Neural cell (in vitro differentiated cells): Measurements from ENCODE around the gene TRAM2. TPM values are rescaled to one million over a fixed set of nuclear protein-coding genes. Genes with fewer than 3 reads are reported as not detected.

Experiments
- H2AFZ ChIP-seq: fragments of 200-600, 300-800 bp; sonication (generic), shearing (Covaris generic); 2 replicates; pipeline ENCODE4 v1.6.0; 2014; ENCODE audit warnings: low read depth, mild to moderate bottlenecking, antibody characterized with exemption, low read length, moderate library complexity
- H3F3A ChIP-seq: fragments of 200-600 bp; shearing (Covaris generic); 2 replicates; pipeline ENCODE4 v1.6.1; 2016; ENCODE audit warnings: mild to moderate bottlenecking, moderate library complexity, mixed read lengths, antibody characterized with exemption, low read length; ENCODE audit not compliant: insufficient read depth, poor library complexity, severe bottlenecking
- H3K27ac ChIP-seq: fragments of 200-600, 300-800 bp; sonication (generic), shearing (Covaris generic); 2 replicates; pipeline ENCODE4 v1.5.1; 2014; ENCODE audit warnings: mild to moderate bottlenecking, low read length, moderate library complexity
- H3K27me3 ChIP-seq: fragments of 300-800, 200-600 bp; sonication (generic), shearing (Covaris generic); 2 replicates; pipeline ENCODE4 v1.6.0; 2014; ENCODE audit warnings: mild to moderate bottlenecking, low read depth, low read length, moderate library complexity; ENCODE audit not compliant: insufficient read depth
- H3K36me3 ChIP-seq: fragments of 300-800, 200-600 bp; sonication (generic), shearing (Covaris generic); 2 replicates; pipeline ENCODE4 v1.5.1; 2014; ENCODE audit warnings: mild to moderate bottlenecking, antibody characterized with exemption, low read length, moderate library complexity; ENCODE audit not compliant: insufficient read depth
- H3K4me2 ChIP-seq: fragments of 300-800, 200-600 bp; sonication (generic), shearing (Covaris generic); 2 replicates; pipeline ENCODE4 v1.6.0; 2014; ENCODE audit warnings: mild to moderate bottlenecking, low read length
- H3K4me3 ChIP-seq: fragments of 300-800, 200-600 bp; sonication (generic), shearing (Covaris generic); 2 replicates; pipeline ENCODE4 v1.5.1; 2014; ENCODE audit warnings: mild to moderate bottlenecking, low read length, moderate library complexity
- H3K79me2 ChIP-seq: fragments of 200-600 bp; shearing (Covaris generic); replicated peaks from 2 replicates; pipeline ENCODE4 v1.6.0; 2014; ENCODE audit warnings: mild to moderate bottlenecking, low read length, moderate library complexity; ENCODE audit not compliant: insufficient read depth
- H3K9ac ChIP-seq: fragments of 300-800, 200-600 bp; sonication (generic), shearing (Covaris generic); 2 replicates; pipeline ENCODE4 v1.6.1; 2016; ENCODE audit warnings: mild to moderate bottlenecking, low read length, mixed read lengths
- H3K9me2 ChIP-seq: fragments of 200-600 bp; shearing (Covaris generic); 2 replicates; pipeline ENCODE4 v1.6.1; 2016; ENCODE audit warnings: mild to moderate bottlenecking, low read length, mixed read lengths; ENCODE audit not compliant: insufficient read depth
- H3K9me3 ChIP-seq: fragments of 200-600, 300-800 bp; sonication (generic), shearing (Covaris generic); 2 replicates; pipeline ENCODE4 v1.6.1; 2016; ENCODE audit warnings: mild to moderate bottlenecking, mixed run types, low read length, moderate library complexity, mixed read lengths
- H4K20me1 ChIP-seq: fragments of 200-600 bp; shearing (Covaris generic); 2 replicates; pipeline ENCODE4 v1.6.1; 2016; ENCODE audit warnings: mild to moderate bottlenecking, mixed run types; ENCODE audit not compliant: insufficient read depth
- CTCF ChIP-seq: fragments of 450-650 bp; IDR thresholded peaks from 2 replicates; pipeline ENCODE4 v1.5.1; 2014; ENCODE audit warnings: antibody characterized with exemption, mild to moderate bottlenecking, moderate library complexity; ENCODE audit not compliant: poor library complexity, severe bottlenecking
- EP300 ChIP-seq: fragments of 450-650 bp; conservative IDR thresholded peaks from 2 replicates; pipeline ENCODE4 v1.6.1; 2014; ENCODE audit warnings: antibody characterized with exemption, mild to moderate bottlenecking, moderate library complexity; ENCODE audit not compliant: poor library complexity, severe bottlenecking
- EZH2 ChIP-seq: fragments of 200-600, 300-800 bp; shearing (Covaris generic), sonication (generic); IDR thresholded peaks from 2 replicates; pipeline ENCODE4 v1.6.1; 2014; ENCODE audit warnings: antibody characterized with exemption, low read length, borderline replicate concordance, mild to moderate bottlenecking; ENCODE audit not compliant: insufficient read depth, poor library complexity, severe bottlenecking
- MXI1 ChIP-seq: fragments of 450-650 bp; conservative IDR thresholded peaks from 2 replicates; pipeline ENCODE4 v1.6.1; 2014; ENCODE audit warnings: antibody characterized with exemption, mild to moderate bottlenecking; ENCODE audit not compliant: poor library complexity, severe bottlenecking
- POLR2AphosphoS5 ChIP-seq: IDR thresholded peaks from 2 replicates; pipeline ENCODE4 v1.6.1; 2012
- RAD21 ChIP-seq: fragments of 450-650 bp; conservative IDR thresholded peaks from 2 replicates; pipeline ENCODE4 v1.6.1; 2014; ENCODE audit warnings: antibody characterized with exemption, mild to moderate bottlenecking, moderate library complexity
- REST ChIP-seq: IDR thresholded peaks from 2 replicates; pipeline ENCODE4 v1.6.1; 2012; ENCODE audit warnings: borderline replicate concordance
- SMC3 ChIP-seq: fragments of 450-650 bp; conservative IDR thresholded peaks from 2 replicates; pipeline ENCODE4 v1.6.1; 2014; ENCODE audit warnings: antibody characterized with exemption, mild to moderate bottlenecking, moderate library complexity; ENCODE audit not compliant: poor library complexity
- TAF1 ChIP-seq: IDR thresholded peaks from 2 replicates; pipeline ENCODE4 v1.6.1; 2012; ENCODE audit warnings: low read depth
- polyA plus RNA-seq: library from polyadenylated mRNA; depleted of rRNA; stranded (reverse); fragments of >200 nt; gene quantifications from 2 replicates; pipeline ENCODE4 v1.2.3, GENCODE V29; 2014

The TRAM2 gene
- polyA plus RNA-seq, 1 donor from 2014 or later, result 0.41 TPM

- H3K9me3 ChIP-seq, result no peaks in the 10 kb centered on the region
- no peaks in the 10 kb centered on the region for H3K27me3 ChIP-seq
- H2AFZ ChIP-seq, result no peak overlapping the region
- H4K20me1 ChIP-seq, result no peaks in the 10 kb centered on the region
- H3K4me3 ChIP-seq, result no peak overlapping the region
- H3K79me2 ChIP-seq, result no peaks in the 10 kb centered on the region
- H3K9ac ChIP-seq, result no peak overlapping the region
- H3K9me2 ChIP-seq, result no peaks in the 10 kb centered on the region
- TF ChIP-seq EP300, result no peak
- TF ChIP-seq SMC3, result no peak
- TF ChIP-seq REST, result no peak
- no peak for TF ChIP-seq CTCF
- TF ChIP-seq EZH2, result no peak
- no peak for TF ChIP-seq RAD21
- no peak for TF ChIP-seq POLR2AphosphoS5
- no peak for TF ChIP-seq TAF1
- no peak for TF ChIP-seq MXI1
- no peak overlapping the region for H3K27ac ChIP-seq
- no peak overlapping the region for H3K4me2 ChIP-seq
- H3K36me3 ChIP-seq, result no peaks in the 10 kb centered on the region
- no peaks in the 10 kb centered on the region for H3F3A ChIP-seq
Observed at GRCh38 chr6:52621631-52622030, 44.8 kb upstream of the TRAM2 start.

- Histone ChIP-seq H4K20me1 (no peaks in the 10 kb centered on the region), H3K4me3 (no peak overlapping the region), H3K79me2 (no peaks in the 10 kb centered on the region), H2AFZ (no peak overlapping the region), H3K36me3 (no peaks in the 10 kb centered on the region), H3K27me3 (no peaks in the 10 kb centered on the region), H3K27ac (no peak overlapping the region), H3K9ac (no peak overlapping the region), H3K9me3 (no peaks in the 10 kb centered on the region), H3K4me2 (no peak overlapping the region), H3F3A (no peaks in the 10 kb centered on the region), H3K9me2 (no peaks in the 10 kb centered on the region)
- TF ChIP-seq MXI1 (no peak), RAD21 (no peak)
Observed at GRCh38 chr6:52620906-52621190, 44.0 kb upstream of the TRAM2 start.
